Transverse colon (tissue), 4 donors: Measurements from ENCODE around the gene PLD3. TPM values are rescaled to one million over a fixed set of nuclear protein-coding genes. Genes with fewer than 3 reads are reported as not detected.
A peak's percentile ranks its signal among the peaks of the same experiment; 100 is the strongest.

ENCODE experiments used
- DNase-seq: peaks from one replicate; pipeline ENCODE4 v3.0.0-alpha.2; 2019
- H3K27ac ChIP-seq, 4 donors: fragments of 200-600 bp; sonication (generic); 2 replicates each; pipeline ENCODE4 v1.5.1; 2016 to 2018; ENCODE audit warnings: inconsistent platforms in 4 of 4
- H3K27me3 ChIP-seq: fragments of 200-600 bp; sonication (generic); 2 replicates; pipeline ENCODE4 v1.5.1; 2017; ENCODE audit warnings: inconsistent platforms
- H3K36me3 ChIP-seq, 4 donors: fragments of 200-600 bp; sonication (generic); 2 replicates each; pipeline ENCODE4 v1.5.1; 2017 to 2019; ENCODE audit warnings: inconsistent platforms in 4 of 4
- H3K4me1 ChIP-seq, 4 donors: fragments of 200-600 bp; sonication (generic); 2 replicates each; pipeline ENCODE4 v1.5.1; 2017 to 2020; ENCODE audit warnings: inconsistent platforms in 4 of 4
- H3K4me3 ChIP-seq, 4 donors: fragments of 200-600 bp; sonication (generic); 1 replicate in 1 of 4; 2 replicates in 3 of 4; pipeline versions ENCODE4 v1.5.1 to v1.6.1; 2017 to 2019; ENCODE audit warnings: inconsistent platforms in 4 of 4
- H3K9me3 ChIP-seq, 2 donors: fragments of 200-600 bp; sonication (generic); 2 replicates each; pipeline ENCODE4 v1.5.1; 2017 to 2019; ENCODE audit warnings: inconsistent platforms in 2 of 2
- CTCF ChIP-seq, 5 experiments: fragments of 200-600 bp in 3 of 5; fragments of 450-650 bp in 2 of 5; sonication (generic) in 3 of 5; IDR thresholded peaks; 1 replicate in 2 of 5; 2 replicates in 3 of 5; pipeline ENCODE4 v1.5.1; 2016 to 2017; ENCODE audit warnings: antibody characterized with exemption in 5 of 5, inconsistent platforms in 3 of 5, mild to moderate bottlenecking in 2 of 5, moderate library complexity in 1 of 5
- EP300 ChIP-seq: sonication (generic); formaldehyde crosslinking; IDR thresholded peaks from one replicate; pipeline ENCODE4 v1.6.1; 2017; ENCODE audit warnings: antibody characterized with exemption, low read depth
- POLR2A ChIP-seq: fragments of 450-650 bp; IDR thresholded peaks from one replicate; pipeline ENCODE4 v1.6.1; 2016; ENCODE audit warnings: antibody characterized with exemption, mild to moderate bottlenecking, moderate library complexity
- POLR2AphosphoS5 ChIP-seq, 3 donors: sonication (generic); formaldehyde crosslinking; IDR thresholded peaks; one replicate each; pipeline ENCODE4 v1.6.1; 2016; ENCODE audit warnings: antibody characterized with exemption in 3 of 3
- WGBS, 2 donors: methylation state at CpG; one replicate each; pipeline ENCODE4 v1.1.5; 2018; ENCODE audit warnings: low coverage in 1 of 2; 5-methylcytosine and 5-hydroxymethylcytosine counted together
- in situ Hi-C, 4 donors: fragments of 200-750 bp; cut with MboI; loops; one replicate each; pipeline versions ENCODE4 v1.15.0 to v1.15.1; 2017; ENCODE audit warnings: low sequenced_read_pairs in 3 of 4, low pct_ligation_motif_present in 1 of 4, low pct_unique_long_range_greater_than_20kb in 1 of 4
- intact Hi-C: fragments of 100-400 bp; cut with DNase I; formaldehyde crosslinking; loops from one replicate; pipeline ENCODE4 v1.15.1; 2023; ENCODE audit warnings: low total_unique reads
- small RNA-seq, 4 donors: library from RNA; depleted of rRNA; stranded (forward); fragments of <200 nt; gene quantifications; one replicate each; pipeline ENCODE3, GENCODE V24; 2016
- total RNA-seq, 4 donors: library from RNA; depleted of rRNA; stranded (reverse); fragments of >200 nt; gene quantifications; one replicate each; pipeline ENCODE4 v1.1.0, GENCODE V29; 2016

Gene PLD3
- total RNA-seq, 4 donors from 2014 or later: 91.6 to 322 (median 179) TPM

GRCh38 chr19:40424637-40425449 is 76.3 kb downstream of the PLD3 start:
- peak overlapping the region; percentile 97 to 100 (median 99) for H3K27ac ChIP-seq
- no peaks in the 10 kb centered on the region for H3K27me3 ChIP-seq
- peaks cover 0 to 10% (median 0%) of the 10 kb centered on the region in 4 donors for H3K36me3 ChIP-seq
- 1 to 2% methylated on average over 11 to 20 of the region's 28 CpGs for whole genome bisulfite sequencing, 2 donors
- no peak for DNase-seq
- no peaks in the 10 kb centered on the region for H3K9me3 ChIP-seq
- intact Hi-C loops: loop anchor here (1.0 kb wide), 1 partner anchor 18 kb away; no protein-coding TSS in a partner anchor
- in situ Hi-C loops: loop anchor here in 2 of 4 donors (10.0 to 25.0 kb wide), 2 partner anchors 138 to 140 kb away; partner anchors contain the start of gene AKT2 (in 2 of the 2)
- peaks cover 23 to 51% (median 37%) of the 10 kb centered on the region in 4 donors for H3K4me1 ChIP-seq
- TF ChIP-seq POLR2AphosphoS5 (IDR thresholded peaks at IDR 0.05) (no peak), CTCF (IDR thresholded peaks at IDR 0.05) (no peak), EP300 (no peak), POLR2A (no peak)
- H3K4me3 ChIP-seq: peak overlapping the region; percentile 66 to 99 (median 85)

GRCh38 chr19:40425450-40426287 is 77.2 kb downstream of the PLD3 start, which contains the start of gene SERTAD1:
TSS of gene SERTAD1 (minus strand) at chr19:40425992. CDS start at chr19:40423546, 2,446 bp downstream.
- Histone ChIP-seq H3K4me1 (peaks cover 23 to 46% (median 37%) of the 10 kb centered on the region in 4 donors), H3K36me3 (peaks cover 0 to 10% (median 0%) of the 10 kb centered on the region in 4 donors), H3K4me3 (peak within 1 kb of the TSS; percentile 66 to 99 (median 85)), H3K27ac (peak within 1 kb of the TSS; percentile 97 to 100 (median 99)), H3K9me3 (no peaks in the 10 kb centered on the region), H3K27me3 (no peaks in the 10 kb centered on the region)
- in situ Hi-C loops: loop anchor here in 1 of 4 donors (10.0 kb wide), 1 partner anchor 141 kb away; the partner anchor contains the start of gene AKT2
- peak; percentile 100 for DNase-seq
- TF ChIP-seq CTCF (IDR thresholded peaks at IDR 0.05): peak; percentile 79 to 96 (median 84)
- TF ChIP-seq POLR2AphosphoS5 (IDR thresholded peaks at IDR 0.05): peak; percentile 99 to 100 (median 99)
- peak; percentile 3 for TF ChIP-seq EP300
- peak; percentile 99 for TF ChIP-seq POLR2A
- 1% methylated on average over 69 of the region's 75 CpGs; no CpG with 5 or more reads in 1 of the 2 donors for WGBS, 2 donors
- intact Hi-C loops: loop anchor here (1.0 kb wide), 1 partner anchor 18 kb away; no protein-coding TSS in a partner anchor

Small RNAs within 50 kb of the gene (small RNA-seq; reads per million reads assigned to genes)
- gene MIR6796 (0 to 0.28 (median 0.06) reads per million in 4 donors), gene RF00019 (0 reads per million in 4 donors), gene RNU6-945P (0 reads per million in 4 donors)

Other genes with a start within 250 kb of the PLD3 start
- 10 to 100 TPM; 10.8 to 19.5 (median 11.9) TPM for gene MAP3K10, start 157.3 kb upstream of the PLD3 start, total RNA-seq
- not detected for gene TTC9B, start 130.3 kb upstream of the PLD3 start, total RNA-seq
- gene CCNP, start 122.0 kb upstream of the PLD3 start, total RNA-seq: under 1 TPM in 1 of 4 donors, not detected in 3; 1.00 TPM
- 100 to 1,000 TPM in 2 of 4 donors, 10 to 100 TPM in 2; 63.2 to 266 (median 138) TPM for gene AKT2, start 63.4 kb upstream of the PLD3 start, total RNA-seq
- gene C19orf47, start 298 bp upstream of the PLD3 start, total RNA-seq: 10 to 100 TPM; 12.3 to 16.5 (median 13.8) TPM
- gene HIPK4, start 41.5 kb downstream of the PLD3 start, total RNA-seq: under 1 TPM in 1 of 4 donors, not detected in 3; 0.48 TPM
- gene PRX, start 64.7 kb downstream of the PLD3 start, total RNA-seq: 1 to 10 TPM; 1.5 to 5.0 (median 2.6) TPM
- gene SERTAD1, start 77.3 kb downstream of the PLD3 start, total RNA-seq: 10 to 100 TPM in 3 of 4 donors, 1 to 10 TPM in 1; 2.6 to 30.3 (median 18.4) TPM
- gene SERTAD3, start 95.6 kb downstream of the PLD3 start, total RNA-seq: 10 to 100 TPM; 14.1 to 31.0 (median 22.2) TPM
- gene BLVRB, start 117.0 kb downstream of the PLD3 start, total RNA-seq: 100 to 1,000 TPM in 3 of 4 donors, 10 to 100 TPM in 1; 81.5 to 193 (median 147) TPM
- 1 to 10 TPM in 2 of 4 donors, under 1 TPM in 2; under 0.01 to 1.5 (median 0.99) TPM for gene SPTBN4, start 118.3 kb downstream of the PLD3 start, total RNA-seq
- 100 to 1,000 TPM in 1 of 4 donors, 10 to 100 TPM in 3; 58.7 to 111 (median 60.9) TPM for gene SHKBP1, start 228.2 kb downstream of the PLD3 start, total RNA-seq